Urinary bladder (tissue), 4 donors: Measurements from ENCODE around the gene OPTN. TPM values are rescaled to one million over a fixed set of nuclear protein-coding genes. Genes with fewer than 3 reads are reported as not detected.
A peak's percentile ranks its signal among the peaks of the same experiment; 100 is the strongest.
"Not testable (repeated sequence)": the region's sequence is repeated elsewhere in the genome, so short reads cannot be mapped to it uniquely, and the experiment has no call there.

Experiments used
- DNase-seq: peaks from one replicate; pipeline ENCODE4 v3.0.0-alpha.2; 2015; ENCODE audit errors: extremely low spot score
- H3K27ac ChIP-seq: one replicate; pipeline ENCODE4 v1.5.1; 2013; ENCODE audit warnings: low read depth, mild to moderate bottlenecking, moderate library complexity
- H3K36me3 ChIP-seq: one replicate; pipeline ENCODE4 v1.6.1; 2013; ENCODE audit warnings: mild to moderate bottlenecking, moderate library complexity; ENCODE audit not compliant: insufficient read depth
- H3K4me1 ChIP-seq: one replicate; pipeline ENCODE4 v1.6.1; 2013; ENCODE audit warnings: mild to moderate bottlenecking, moderate library complexity; ENCODE audit not compliant: insufficient read depth
- H3K4me3 ChIP-seq: one replicate; pipeline ENCODE4 v1.5.1; 2013; ENCODE audit warnings: low read depth, low read length
- WGBS: extraction: QIAGEN DNeasy Blood & Tissue Kit; methylation state at CpG from one replicate; pipeline ENCODE4 v1.1.7; 2013; 5-methylcytosine and 5-hydroxymethylcytosine counted together
- polyA plus RNA-seq: library from polyadenylated mRNA; stranded (reverse); fragments of 200-250 nt; gene quantifications from one replicate; pipeline ENCODE4 v1.2.3, GENCODE V29; 2013
- total RNA-seq: library from RNA; depleted of rRNA; stranded (reverse); fragments of >200 nt; gene quantifications from one replicate; pipeline ENCODE4 v1.2.3, GENCODE V29; 2014
- donor health status: healthy with polysubstance abuse.
- donor health status: healthy.

The OPTN gene
- total and polyA plus RNA-seq, 2 donors = 38.5 to 54.9 TPM

GRCh38 chr10:13118784-13119410, 18.9 kb downstream of the OPTN start:
- no peak overlapping the region for H3K27ac ChIP-seq
- no peaks in the 10 kb centered on the region for H3K4me1 ChIP-seq
- no peak for DNase-seq
- no peak overlapping the region for H3K4me3 ChIP-seq
- peaks cover 9% of the 10 kb centered on the region for H3K36me3 ChIP-seq
- 81% methylated on average over 3 of the region's 3 CpGs for WGBS

GRCh38 chr10:13120786-13121499, 21.0 kb downstream of the OPTN start:
- DNase-seq = no peak
- no peaks in the 10 kb centered on the region for H3K4me1 ChIP-seq
- H3K27ac ChIP-seq = no peak overlapping the region
- H3K4me3 ChIP-seq = no peak overlapping the region
- H3K36me3 ChIP-seq = peaks cover 10% of the 10 kb centered on the region
- 68% methylated on average over 10 of the region's 10 CpGs for WGBS

GRCh38 chr10:13121500-13121854, 21.5 kb downstream of the OPTN start:
- DNase-seq = no peak
- Histone ChIP-seq H3K27ac (peak overlapping the region; percentile 54), H3K4me1 (no peaks in the 10 kb centered on the region), H3K4me3 (no peak overlapping the region), H3K36me3 (peaks cover 10% of the 10 kb centered on the region)
- 60% methylated on average over 1 of the region's 1 CpG for WGBS

- no peak for DNase-seq
- Histone ChIP-seq H3K4me1 (no peaks in the 10 kb centered on the region), H3K36me3 (peaks cover 15% of the 10 kb centered on the region), H3K4me3 (no peak overlapping the region), H3K27ac (no peak overlapping the region)
- 97% methylated on average over 8 of the region's 8 CpGs for WGBS
Observed at GRCh38 chr10:13136651-13137050, 36.7 kb downstream of the OPTN start.

- Histone ChIP-seq H3K27ac (no peak overlapping the region), H3K36me3 (peaks cover 5% of the 10 kb centered on the region), H3K4me1 (no peaks in the 10 kb centered on the region), H3K4me3 (no peak overlapping the region)
- DNase-seq = no peak
- WGBS = 72% methylated on average over 7 of the region's 7 CpGs
Observed at GRCh38 chr10:13139150-13139549, 39.2 kb downstream of the OPTN start.

GRCh38 chr10:13139676-13140075, 39.7 kb downstream of the OPTN start:
- no peak for DNase-seq
- peaks cover 5% of the 10 kb centered on the region for H3K36me3 ChIP-seq
- no peaks in the 10 kb centered on the region for H3K4me1 ChIP-seq
- 95% methylated on average over 2 of the region's 2 CpGs for WGBS
- H3K27ac ChIP-seq = no peak overlapping the region
- no peak overlapping the region for H3K4me3 ChIP-seq

- WGBS = 82% methylated on average over 4 of the region's 4 CpGs
- Histone ChIP-seq H3K36me3 (peaks cover 3% of the 10 kb centered on the region), H3K4me3 (no peak overlapping the region), H3K27ac (no peak overlapping the region), H3K4me1 (no peaks in the 10 kb centered on the region)
- DNase-seq = no peak
Observed at GRCh38 chr10:13140627-13141190, 40.7 kb downstream of the OPTN start.

- H3K27ac ChIP-seq = no peak overlapping the region
- H3K36me3 ChIP-seq = no peaks in the 10 kb centered on the region
- 94% methylated on average over 1 of the region's 1 CpG for WGBS
- no peak for DNase-seq
- H3K4me3 ChIP-seq = no peak overlapping the region
- no peaks in the 10 kb centered on the region for H3K4me1 ChIP-seq
Observed at GRCh38 chr10:13143766-13144165, 43.8 kb downstream of the OPTN start.

GRCh38 chr10:13144814-13145213, 44.9 kb downstream of the OPTN start:
- no peaks in the 10 kb centered on the region for H3K4me1 ChIP-seq
- WGBS = 83% methylated on average over 3 of the region's 3 CpGs
- H3K27ac ChIP-seq = no peak overlapping the region
- H3K36me3 ChIP-seq = no peaks in the 10 kb centered on the region
- DNase-seq = no peak
- no peak overlapping the region for H3K4me3 ChIP-seq

GRCh38 chr10:13146379-13146778, 46.4 kb downstream of the OPTN start:
- Histone ChIP-seq H3K36me3 (no peaks in the 10 kb centered on the region), H3K4me3 (no peak overlapping the region), H3K4me1 (no peaks in the 10 kb centered on the region), H3K27ac (no peak overlapping the region)
- WGBS = 80% methylated on average over 1 of the region's 1 CpG
- no peak for DNase-seq

- no peaks in the 10 kb centered on the region for H3K36me3 ChIP-seq
- DNase-seq = no peak
- no peak overlapping the region for H3K27ac ChIP-seq
- H3K4me1 ChIP-seq = no peaks in the 10 kb centered on the region
- H3K4me3 ChIP-seq = no peak overlapping the region
Observed at GRCh38 chr10:13147161-13147560, 47.2 kb downstream of the OPTN start.

GRCh38 chr10:13152296-13152695, 52.3 kb downstream of the OPTN start:
- H3K36me3 ChIP-seq = no peaks in the 10 kb centered on the region
- no peak for DNase-seq
- 85% methylated on average over 3 of the region's 3 CpGs for WGBS
- no peak overlapping the region for H3K27ac ChIP-seq
- no peak overlapping the region for H3K4me3 ChIP-seq
- H3K4me1 ChIP-seq = no peaks in the 10 kb centered on the region

- not testable (repeated sequence) for H3K4me1 ChIP-seq, H3K27ac ChIP-seq, DNase-seq, H3K4me3 ChIP-seq, H3K36me3 ChIP-seq
- WGBS = 87% methylated on average over 4 of the region's 4 CpGs
Observed at GRCh38 chr10:13155860-13156259, 55.9 kb downstream of the OPTN start.

GRCh38 chr10:13158401-13158800, 58.4 kb downstream of the OPTN start:
- WGBS = 53% methylated on average over 32 of the region's 32 CpGs
- H3K4me3 ChIP-seq = peak overlapping the region; percentile 39
- H3K36me3 ChIP-seq = no peaks in the 10 kb centered on the region
- no peaks in the 10 kb centered on the region for H3K4me1 ChIP-seq
- DNase-seq = no peak
- peak overlapping the region; percentile 54 for H3K27ac ChIP-seq
